GM12864 (cell line): ENCODE data around the gene NOX3.

ENCODE experiments used
- DNase-seq: peaks from one replicate; pipeline ENCODE4 v3.0.0-alpha.2; 2011; ENCODE audit warnings: low read depth
- H3K4me3 ChIP-seq: 2 replicates; pipeline ENCODE4 v1.5.1; 2011; ENCODE audit warnings: mild to moderate bottlenecking, low read depth, low read length, control low read depth
- TF ChIP-seq, protein P1 (sequence below): IDR thresholded peaks from 2 replicates; pipeline ENCODE4 v1.5.1; 2011; ENCODE audit warnings: low read depth, mild to moderate bottlenecking, moderate library complexity, low read length, control low read depth, inconsistent platforms; ENCODE audit errors: missing control alignments

The NOX3 gene

DNA sequence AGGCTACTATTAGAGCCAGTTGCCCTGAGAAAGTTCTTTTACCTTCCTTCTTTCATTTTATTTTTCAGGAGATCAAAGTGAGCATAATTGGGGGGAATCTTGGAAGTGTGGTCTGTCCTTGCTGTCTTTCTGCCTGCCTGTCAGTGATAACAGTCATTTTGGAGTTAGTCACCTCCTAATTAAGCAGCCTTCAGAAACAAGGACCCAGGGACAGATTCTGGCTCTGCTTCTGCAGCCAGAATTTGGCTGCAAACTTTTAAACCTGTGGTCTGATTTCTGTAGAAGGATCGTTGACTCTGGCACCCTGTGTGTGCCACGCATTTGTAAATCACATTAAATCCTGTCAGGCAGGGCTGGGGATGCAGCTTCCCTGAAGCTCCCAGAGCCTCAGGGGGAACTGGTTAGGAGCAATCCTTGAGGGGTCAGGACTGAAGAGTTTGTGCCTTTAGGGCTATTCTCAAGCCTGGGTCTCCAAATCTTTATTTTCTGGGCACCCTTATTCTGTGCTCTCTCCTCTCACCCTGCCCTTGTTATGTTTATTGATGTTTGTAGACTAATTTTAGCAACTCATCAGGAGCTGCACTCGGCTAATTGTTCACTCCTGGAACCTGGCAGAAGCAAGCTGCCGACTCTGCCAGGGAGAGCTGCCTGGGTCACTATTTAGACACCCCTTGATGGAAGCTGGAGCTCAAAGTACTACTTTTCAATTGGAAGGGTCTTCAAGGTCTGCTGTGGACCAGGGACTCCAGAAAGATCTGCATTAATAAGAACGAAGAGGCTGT is 6.8 kb downstream of the NOX3 start:
- TF ChIP-seq, protein P1, sequence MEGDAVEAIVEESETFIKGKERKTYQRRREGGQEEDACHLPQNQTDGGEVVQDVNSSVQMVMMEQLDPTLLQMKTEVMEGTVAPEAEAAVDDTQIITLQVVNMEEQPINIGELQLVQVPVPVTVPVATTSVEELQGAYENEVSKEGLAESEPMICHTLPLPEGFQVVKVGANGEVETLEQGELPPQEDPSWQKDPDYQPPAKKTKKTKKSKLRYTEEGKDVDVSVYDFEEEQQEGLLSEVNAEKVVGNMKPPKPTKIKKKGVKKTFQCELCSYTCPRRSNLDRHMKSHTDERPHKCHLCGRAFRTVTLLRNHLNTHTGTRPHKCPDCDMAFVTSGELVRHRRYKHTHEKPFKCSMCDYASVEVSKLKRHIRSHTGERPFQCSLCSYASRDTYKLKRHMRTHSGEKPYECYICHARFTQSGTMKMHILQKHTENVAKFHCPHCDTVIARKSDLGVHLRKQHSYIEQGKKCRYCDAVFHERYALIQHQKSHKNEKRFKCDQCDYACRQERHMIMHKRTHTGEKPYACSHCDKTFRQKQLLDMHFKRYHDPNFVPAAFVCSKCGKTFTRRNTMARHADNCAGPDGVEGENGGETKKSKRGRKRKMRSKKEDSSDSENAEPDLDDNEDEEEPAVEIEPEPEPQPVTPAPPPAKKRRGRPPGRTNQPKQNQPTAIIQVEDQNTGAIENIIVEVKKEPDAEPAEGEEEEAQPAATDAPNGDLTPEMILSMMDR = no peak
- no peak for DNase-seq

DNA sequence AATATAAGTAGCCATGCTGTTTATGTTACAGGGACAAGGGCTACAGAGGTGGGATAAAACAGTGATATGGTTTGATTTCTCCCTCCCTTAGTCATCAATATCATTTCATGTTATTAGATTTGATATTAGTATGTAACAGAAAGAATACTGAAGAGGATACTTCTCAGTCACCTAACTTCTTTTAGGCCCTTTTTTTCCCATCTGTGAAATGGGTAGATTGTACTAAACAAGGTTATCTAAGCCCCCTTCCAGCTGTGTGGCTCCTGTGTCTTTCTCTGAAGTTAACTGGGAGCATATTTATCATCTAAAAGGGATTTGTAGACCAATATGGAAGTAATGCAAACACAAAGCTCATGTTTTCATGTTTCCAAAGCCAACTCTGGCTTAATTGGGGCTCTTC is 7.7 kb downstream of the NOX3 start:
- no peak overlapping the region for H3K4me3 ChIP-seq
- no peak for DNase-seq
- TF ChIP-seq, protein P1 = no peak

More for the DNA sequence above, 6.8 kb downstream of the NOX3 start:
- H3K4me3 ChIP-seq = no peak overlapping the region

DNA sequence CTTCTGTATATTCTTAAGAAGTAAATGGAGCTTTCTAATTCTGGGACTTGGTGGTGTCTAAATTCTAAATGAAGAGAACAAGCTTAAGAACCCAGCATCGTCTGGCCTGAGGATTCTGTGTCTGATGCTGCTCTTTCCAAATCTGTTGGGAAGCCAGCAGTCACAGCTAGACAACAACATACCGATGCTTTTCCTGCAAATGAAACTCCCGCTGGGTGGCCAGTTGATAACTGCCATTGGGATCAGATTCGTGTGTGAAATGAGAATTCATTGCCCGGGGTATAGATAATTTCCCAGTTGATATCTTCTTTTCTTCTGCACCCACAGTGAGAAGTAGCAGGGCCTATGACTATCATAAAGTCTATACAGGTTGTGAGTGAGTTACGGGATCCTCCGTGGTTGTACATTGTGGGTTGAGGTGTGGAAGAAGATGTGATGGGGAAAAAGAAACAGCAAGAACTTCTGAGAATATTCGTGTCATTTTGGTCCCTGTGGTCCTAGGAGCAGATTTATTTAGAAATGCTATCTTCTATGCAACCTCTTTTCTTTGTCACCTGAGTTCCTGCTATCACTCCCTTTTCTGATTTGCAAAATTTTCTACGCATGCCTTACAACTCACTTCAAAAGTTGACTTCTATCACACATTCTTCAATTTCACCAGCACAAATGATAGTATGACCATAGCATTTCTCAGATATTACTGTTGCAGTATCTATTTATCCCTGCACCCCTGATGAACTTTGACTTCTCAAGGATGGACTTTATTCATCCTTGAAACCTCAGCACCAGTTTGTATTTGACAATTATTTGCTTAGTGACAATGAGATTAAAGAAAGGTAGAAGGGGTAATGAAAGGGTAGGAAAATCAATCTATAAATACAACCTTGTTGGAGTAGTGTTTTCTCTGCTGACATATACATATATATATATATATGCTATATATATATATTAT is 10.4 kb downstream of the NOX3 start:
- DNase-seq = no peak
- no peak overlapping the region for H3K4me3 ChIP-seq
- TF ChIP-seq, protein P1 = no peak

DNA sequence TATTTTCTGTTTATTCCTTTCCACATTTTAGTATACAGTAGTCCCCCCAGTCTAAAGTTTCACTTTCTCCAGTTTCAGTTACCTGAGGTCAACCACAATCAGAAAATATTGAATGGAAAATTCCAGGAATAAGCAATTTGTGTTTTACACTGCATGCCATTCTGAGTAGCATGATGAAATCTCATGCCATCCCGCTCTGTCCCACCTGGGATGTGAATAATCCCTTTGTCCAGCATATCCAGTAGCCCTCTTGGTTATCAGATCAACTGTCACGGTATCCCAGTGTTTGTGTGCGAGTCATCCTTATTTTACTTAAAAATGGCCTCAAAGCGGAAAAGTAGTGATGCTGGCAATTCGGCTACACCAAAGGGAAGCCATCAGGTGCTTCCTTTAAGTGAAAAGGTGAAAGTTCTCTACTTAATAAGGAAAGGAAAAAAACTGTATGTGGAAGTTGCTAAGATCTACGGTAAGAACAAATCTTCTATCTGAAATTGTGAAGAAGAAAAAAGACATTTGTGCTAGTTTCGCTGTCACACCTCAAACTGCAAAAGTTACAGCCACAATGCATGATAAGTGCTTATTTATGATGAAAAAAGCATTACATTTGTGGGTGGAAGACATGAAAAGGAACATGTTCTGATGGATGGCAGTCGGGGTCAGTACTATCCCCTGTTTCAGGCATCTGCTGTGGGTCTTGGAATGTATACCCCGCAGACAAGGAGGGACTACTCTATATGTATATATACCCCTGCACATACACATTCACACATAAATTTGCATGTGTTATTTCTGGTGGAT is 11.3 kb downstream of the NOX3 start:
- H3K4me3 ChIP-seq = no peak overlapping the region
- DNase-seq = no peak
- TF ChIP-seq, protein P1 = no peak

DNA sequence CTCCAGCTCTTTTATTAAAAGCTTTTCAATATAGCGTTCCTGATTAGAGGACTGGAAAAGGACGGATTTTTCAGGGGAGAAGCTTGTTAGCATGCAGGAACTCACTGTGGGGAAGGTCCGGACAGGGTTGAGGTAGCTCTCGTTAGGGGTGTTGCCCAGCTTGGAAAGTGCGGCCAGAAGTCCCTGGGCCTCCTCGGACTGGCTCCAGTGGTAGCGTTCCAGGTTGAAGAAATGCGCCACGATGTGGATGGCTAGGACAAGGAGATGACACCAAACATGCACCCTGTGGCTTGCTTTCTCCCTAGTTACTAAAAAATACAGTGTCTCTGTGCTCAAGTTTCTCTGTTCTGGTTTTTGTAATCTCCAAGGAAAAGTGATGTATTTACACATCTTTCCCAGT is 12.5 kb downstream of the NOX3 start:
- no peak for DNase-seq
- no peak overlapping the region for H3K4me3 ChIP-seq
- TF ChIP-seq, protein P1 = no peak

DNA sequence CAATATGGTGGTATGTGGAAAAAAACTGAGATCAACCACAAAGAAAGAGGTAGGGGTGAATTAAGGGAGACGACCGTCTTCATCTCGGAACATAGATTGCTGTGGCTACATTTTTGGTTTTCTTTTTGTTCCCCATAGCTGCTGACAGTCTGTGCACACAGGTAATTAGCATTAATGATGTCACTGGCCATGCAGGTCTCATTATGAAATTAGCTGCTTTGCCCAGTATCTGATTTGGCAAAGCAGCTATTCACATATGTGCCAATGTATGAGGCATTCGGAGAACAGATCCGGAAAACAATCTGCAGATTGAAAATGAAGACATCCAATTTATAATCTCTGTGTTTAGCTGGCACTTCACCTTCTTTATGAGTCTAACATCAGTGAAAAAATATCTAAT is 13.1 kb downstream of the NOX3 start:
- DNase-seq = no peak

More for the DNA sequence above, 13.1 kb downstream of the NOX3 start:
- H3K4me3 ChIP-seq = no peak overlapping the region
- TF ChIP-seq, protein P1 = no peak
